GM19463 (cell line): Measurements from ENCODE around the gene SLC41A1.
A peak's percentile ranks its signal among the peaks of the same experiment; 100 is the strongest.

ENCODE experiments used
- ATAC-seq: cut with Tn5 transposase; IDR thresholded peaks from one replicate; pipeline ENCODE4 v1.9.1; 2021; ENCODE audit warnings: mild to moderate bottlenecking, moderate library complexity; ENCODE audit not compliant: unreplicated experiment

The SLC41A1 gene

DNA sequence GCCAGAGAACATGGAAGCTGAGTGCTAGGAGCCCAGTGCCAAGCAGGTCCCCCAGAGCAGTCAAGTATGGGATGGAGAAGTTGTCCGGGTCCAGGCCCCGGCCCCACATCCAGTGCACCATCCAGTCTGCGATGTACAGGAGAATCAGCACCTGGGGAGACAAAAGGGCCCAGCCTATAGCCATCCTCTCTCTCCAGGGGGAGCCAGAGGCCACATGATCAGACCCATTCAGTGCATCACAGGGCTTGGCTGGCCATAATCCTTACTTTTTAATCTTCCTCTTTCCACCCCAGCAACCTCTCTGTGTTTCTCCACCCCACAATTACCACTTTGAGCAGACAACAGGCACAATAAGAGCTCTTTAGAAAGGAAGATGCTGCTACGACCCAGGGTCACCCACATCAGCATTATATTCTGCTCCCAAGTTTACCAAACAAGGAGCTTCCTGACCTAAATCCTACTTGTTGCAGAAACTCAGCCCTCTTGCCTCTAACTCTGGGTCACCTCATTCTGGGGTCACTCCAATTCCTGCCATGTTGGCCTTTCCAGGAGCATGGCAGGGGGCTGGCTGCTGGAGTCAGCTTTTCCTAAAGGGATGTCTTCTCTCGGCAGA lies 21.3 kb downstream of the SLC41A1 start:
- ATAC-seq = peak; percentile 59

- no peak for ATAC-seq
These were observed 25.6 kb downstream of the SLC41A1 start for GRCh38 chr1:205787287-205787916.

GRCh38 chr1:205786601-205787000 lies 26.4 kb downstream of the SLC41A1 start:
- ATAC-seq = no peak

GRCh38 chr1:205785446-205785845 lies 27.6 kb downstream of the SLC41A1 start:
- ATAC-seq = no peak

DNA sequence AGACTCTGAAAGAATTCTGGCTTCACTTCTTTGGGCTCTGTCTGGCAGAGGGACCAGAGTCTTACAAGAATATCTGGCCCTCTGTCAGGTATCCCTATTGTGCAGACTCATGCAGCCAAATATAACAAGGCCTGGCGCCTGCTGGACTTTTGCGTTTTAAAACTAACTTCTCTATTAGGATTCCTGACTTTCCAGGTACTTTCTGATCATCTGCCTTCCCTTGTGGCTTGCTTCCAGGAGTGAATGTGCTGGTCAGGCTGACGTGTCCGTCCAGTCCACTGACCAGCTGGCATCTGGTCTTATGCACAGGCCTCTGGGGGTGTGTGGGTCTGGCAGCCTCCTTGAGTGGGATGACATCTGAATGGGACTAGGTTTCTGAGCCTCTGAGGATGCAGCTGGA lies 29.1 kb downstream of the SLC41A1 start:
- ATAC-seq = no peak

- no peak for ATAC-seq
These were observed 29.6 kb downstream of the SLC41A1 start for GRCh38 chr1:205783433-205783795.

GRCh38 chr1:205782627-205783432 lies 30.2 kb downstream of the SLC41A1 start:
- ATAC-seq = no peak

DNA sequence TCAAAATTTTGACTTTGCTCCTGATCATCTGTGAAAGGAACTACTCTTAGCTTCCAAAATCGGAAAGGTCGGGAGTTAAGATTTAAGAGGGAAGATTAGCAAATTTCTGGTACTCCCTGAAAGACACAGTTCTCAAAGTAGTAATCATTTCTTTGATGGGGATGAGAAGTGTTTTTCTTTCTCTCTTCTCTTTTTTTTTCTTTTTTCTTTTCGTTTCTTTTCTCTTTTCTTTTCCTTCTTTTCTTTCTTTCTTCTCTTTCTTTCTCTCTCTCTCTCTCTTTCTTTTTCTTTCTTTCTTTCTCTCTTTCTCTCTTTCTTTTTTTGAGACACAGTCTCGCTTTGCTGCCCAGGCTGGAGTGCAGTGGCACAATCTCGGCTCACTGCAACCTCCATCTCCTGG lies 32.7 kb downstream of the SLC41A1 start:
- ATAC-seq = no peak

- no peak for ATAC-seq
These were observed 35.0 kb downstream of the SLC41A1 start for GRCh38 chr1:205777994-205778393.

DNA sequence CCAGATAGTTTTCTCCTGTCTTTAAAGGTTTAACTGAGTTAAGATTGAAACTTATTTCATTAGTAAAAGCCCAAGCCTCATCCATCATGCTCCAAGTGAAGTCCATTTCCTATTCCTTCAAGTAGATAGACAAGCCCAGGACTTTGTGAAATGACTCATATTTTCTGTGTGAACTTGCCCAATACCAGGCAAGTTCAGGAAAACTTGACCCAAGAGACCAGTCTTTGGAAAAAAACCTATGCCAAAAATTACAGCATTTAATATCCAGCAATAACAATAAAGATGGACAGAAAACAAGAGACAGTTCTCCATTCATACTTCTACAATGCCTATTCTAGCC lies 37.3 kb downstream of the SLC41A1 start:
- ATAC-seq = no peak

DNA sequence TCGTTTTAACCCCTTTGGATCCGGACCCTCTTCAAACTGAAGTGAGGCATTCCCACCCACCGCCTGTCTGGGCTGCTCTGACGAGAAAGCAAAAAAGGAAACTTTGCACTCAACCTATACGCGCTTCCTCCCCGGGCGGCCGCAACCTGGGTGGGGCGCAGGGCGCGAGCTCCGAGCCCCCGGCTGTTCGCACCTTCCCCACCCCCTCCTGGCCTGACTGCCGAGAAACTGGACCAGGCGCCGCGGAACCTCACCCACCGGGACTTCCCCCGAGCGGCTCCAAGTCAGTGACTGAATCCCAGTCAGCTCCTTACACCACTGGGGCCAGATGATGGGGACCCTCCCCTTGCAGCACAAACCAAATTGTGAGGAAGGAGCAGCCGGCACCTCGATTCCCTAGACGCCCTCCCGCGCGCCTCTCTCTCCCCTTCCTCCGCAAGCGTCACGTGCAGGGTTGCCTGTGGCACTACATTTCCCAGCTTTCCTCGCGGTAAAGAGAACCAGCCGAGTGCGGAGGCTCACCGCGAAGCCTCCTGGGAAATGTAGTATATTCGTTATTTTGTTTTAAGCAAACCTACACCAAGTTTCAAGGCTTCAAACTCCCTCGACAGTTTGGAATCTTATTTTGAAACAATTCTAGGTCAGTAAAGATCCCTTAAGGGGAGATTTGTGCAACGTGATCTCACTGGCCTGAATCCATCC lies 37.8 kb downstream of the SLC41A1 start, which contains the start of gene RAB29:
Gene RAB29, minus strand, starts transcription at position 468 of the 702 bp plus-strand sequence. CDS start 526 bp downstream, outside the sequence.
- ATAC-seq = peak; percentile 71

DNA sequence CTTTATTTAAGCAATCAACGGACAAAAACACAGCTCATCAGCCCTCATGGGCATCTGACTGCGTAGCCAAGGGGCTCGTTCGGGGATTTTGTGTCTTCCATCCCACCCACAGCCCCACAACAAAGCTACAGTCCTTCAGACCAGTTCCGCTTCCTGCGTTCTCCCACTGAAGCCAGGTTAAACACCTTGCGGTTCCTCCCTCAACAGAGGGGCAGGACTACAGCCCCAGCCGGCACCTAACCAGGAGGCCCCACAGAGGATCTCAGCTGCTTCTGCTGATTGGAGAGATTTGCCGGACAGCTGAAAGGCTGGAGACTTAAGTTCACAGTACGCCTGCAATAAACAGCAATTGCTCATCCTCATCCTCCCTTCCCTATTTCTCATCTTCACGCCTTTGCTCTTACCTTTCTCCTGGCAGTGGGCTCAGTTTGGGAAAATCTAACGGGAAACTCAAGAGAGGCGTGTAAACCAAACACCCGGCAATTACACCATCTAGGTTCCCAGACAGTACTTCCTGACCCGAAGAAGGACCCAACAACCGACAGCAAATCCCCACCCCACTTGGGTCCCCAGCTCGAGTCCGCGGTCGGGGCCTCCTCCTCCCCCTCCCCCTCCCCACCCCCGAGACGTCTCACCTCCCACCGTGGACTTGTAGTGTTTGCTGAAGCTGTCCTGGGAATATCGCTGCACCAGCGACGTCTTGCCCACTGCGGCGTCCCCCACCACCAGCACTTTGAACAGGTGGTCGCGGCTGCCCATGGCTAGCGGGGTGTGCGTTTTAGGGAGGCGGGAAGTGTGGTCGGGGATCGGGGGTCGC lies 38.6 kb downstream of the SLC41A1 start:
- ATAC-seq = no peak

DNA sequence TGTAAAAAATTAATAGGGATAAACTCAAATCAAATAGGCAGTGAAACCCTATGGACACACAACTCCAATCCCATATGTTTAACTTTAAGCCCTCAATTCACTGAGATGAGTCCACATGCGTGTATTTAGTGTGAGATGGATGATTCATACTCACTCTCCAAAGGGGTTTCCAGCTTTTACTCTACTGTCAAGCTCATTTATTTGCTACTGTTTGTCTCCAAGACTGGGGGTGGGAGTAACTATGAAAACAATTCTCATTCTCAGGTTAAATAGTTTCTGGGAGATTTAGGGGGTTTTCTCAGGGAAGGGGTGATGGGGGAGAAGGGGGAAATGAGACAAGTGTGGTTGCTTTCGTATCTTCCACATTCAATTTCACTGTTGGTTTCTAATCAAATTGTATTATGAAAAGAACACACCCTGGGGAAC lies 40.4 kb downstream of the SLC41A1 start:
- no peak for ATAC-seq

DNA sequence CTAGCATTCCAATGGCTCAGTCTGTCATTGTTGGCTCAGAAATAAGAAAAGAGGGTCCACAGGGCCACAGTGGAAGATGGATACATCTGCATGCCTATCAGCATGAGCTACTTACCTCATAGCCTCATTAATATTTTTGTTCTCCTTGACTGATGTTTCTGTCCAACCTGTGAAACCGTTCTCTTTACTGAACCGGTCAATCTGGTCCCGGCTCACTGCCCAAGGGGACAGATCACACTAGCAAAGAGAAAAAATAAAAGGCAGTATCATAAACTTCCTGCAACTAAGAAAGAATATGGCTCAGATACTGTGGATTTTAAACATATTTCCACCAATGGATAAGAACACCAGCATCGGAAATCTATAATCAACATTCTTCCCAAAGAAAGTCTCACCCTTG lies 42.4 kb downstream of the SLC41A1 start:
- no peak for ATAC-seq

DNA sequence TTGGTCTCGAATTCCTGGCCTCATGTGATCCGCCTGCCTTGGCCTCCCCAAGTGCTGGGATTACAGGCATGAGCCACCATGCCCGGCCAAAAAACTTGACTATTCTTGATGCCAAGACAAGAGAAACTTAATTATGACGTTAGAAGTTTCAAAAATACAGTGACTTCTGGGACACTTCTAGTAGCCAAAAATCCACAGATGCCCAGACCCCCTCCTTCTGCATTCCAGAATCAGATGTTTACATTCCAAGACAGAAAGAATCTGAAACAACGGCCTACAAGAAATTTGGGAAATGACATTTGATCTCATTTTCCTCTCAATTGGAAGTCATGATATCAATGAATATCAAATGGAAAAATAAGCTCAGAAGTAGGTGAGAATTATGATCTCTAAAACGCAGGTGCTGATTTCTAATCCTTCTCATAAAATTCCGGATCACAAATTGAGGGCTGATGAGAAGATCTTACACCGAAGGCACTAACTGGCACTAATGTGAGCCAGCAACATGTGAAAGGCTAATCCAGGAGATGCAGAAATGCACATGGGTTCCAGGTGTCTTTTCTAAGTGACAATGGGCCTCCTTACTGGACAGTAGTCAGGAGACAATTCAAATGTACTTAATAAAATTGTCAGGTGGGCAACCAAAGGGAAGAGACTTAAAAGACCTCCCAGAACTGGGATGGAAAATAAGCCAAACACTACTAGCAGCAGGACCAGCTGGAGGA lies 43.2 kb downstream of the SLC41A1 start:
- no peak for ATAC-seq

DNA sequence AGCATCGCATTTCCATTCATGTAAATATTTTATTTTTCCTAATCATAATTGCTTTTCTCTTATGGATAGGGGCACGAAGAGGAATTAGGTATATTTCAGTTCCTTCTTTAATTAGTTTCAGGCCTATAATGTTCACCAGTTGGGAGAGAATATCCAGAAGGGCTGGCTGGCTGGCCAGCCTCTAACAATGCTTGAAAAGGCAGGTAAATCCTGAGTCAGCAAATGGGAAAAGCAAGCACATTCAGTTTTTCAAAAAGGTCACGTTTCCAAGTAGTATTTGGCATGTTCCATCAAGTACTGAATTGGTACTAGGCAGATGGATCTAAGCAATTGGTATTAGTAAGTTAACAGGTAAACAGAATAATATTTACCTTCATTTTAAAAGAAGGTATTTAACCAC lies 45.8 kb downstream of the SLC41A1 start:
- no peak for ATAC-seq

- ATAC-seq = no peak
These were observed 46.4 kb downstream of the SLC41A1 start for GRCh38 chr1:205766570-205766969.

- no peak for ATAC-seq
These were observed 47.0 kb downstream of the SLC41A1 start for GRCh38 chr1:205766038-205766437.

- ATAC-seq = no peak
These were observed 48.4 kb downstream of the SLC41A1 start for GRCh38 chr1:205764578-205764977.

DNA sequence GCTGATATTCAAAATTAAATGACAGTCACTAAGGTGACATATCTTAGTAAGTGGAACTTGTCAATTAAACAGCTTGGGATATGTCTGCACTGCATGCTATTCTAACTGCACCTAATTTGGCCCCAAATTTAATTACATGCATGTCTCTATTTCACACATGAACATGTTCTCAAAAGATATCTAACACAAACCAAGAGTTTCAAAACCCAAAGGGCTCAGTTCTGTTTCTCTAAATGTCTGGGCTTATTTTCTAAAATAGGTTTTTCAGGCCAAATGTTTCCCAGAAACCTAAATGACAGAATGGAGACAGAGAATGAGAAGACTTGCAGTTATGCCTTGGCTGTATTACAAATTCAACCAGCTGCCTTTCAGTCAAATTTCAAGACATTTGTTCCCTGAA lies 49.0 kb downstream of the SLC41A1 start:
- ATAC-seq = no peak
